SHP77 treated with DMSO at 0.1 percent for 48 hours (cell line): ENCODE measurements around the gene NDRG4.

ENCODE experiments used
- DNase-seq: peaks from one replicate; lab custom pipeline; 2025; lab: John Stamatoyannopoulos, UW

The NDRG4 gene

DNA sequence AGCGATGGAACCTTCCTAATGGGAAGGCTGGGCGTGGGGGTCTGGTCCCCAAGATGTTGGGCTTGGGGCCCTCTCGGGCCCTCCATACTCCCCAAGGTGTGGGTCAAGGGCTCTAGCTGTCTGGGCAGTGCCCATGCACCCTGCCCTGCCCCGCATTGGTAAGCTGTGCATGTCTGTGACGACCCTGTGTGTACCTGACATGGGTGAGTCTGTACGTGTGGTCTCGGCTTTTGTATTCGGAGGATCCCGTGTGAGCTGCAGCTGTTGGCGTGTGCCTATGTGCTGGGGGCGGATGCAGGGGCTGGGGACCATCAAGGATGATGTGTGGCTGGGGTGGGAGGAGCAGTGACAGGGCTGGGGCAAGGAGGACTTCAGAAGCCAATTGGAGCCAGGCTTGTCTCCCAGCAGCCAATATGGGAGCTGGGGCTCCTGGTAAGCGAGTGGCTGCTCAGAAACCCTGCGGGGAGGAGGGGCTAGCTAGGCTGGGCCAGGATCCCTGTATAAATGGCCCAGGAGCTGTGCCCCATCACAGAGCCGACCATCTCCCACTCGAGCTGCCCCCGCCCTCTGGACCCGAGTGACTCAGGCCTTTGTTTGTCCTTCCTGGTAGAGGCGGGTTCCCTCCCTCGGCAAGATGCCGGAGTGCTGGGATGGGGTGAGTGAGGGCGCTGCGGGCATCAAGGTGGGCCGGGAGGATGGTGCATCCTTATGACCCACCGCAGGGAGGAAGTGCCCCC, at the start of gene NDRG4:
Gene NDRG4 (plus strand): TSS at position 529 of the 737 bp plus-strand sequence. CDS start 106 bp downstream, at position 635.
- peak; percentile 91 for DNase-seq

DNA sequence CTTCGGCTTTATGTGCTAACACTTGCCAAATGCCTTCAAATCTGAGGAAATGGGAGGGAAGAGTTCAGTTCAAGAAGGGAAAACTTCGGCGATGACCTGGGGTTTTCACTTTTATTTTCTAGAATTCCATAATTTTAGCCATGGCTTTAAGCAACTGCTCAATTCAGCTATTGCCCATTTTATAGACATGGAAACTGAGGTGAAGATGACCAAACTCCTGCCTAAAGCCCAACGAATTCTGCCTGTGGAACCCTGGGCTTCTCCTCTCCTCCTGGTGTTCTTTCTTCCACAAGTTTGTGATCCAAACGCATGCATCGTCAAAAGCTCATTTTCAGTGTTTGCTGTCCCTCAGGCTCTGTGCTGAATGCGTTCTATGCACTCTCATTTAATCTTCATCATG, 49.4 kb upstream of the NDRG4 start:
- no peak for DNase-seq

- DNase-seq: no peak
Observed at GRCh38 chr16:58451265-58451689, 48.7 kb upstream of the NDRG4 start.

DNA sequence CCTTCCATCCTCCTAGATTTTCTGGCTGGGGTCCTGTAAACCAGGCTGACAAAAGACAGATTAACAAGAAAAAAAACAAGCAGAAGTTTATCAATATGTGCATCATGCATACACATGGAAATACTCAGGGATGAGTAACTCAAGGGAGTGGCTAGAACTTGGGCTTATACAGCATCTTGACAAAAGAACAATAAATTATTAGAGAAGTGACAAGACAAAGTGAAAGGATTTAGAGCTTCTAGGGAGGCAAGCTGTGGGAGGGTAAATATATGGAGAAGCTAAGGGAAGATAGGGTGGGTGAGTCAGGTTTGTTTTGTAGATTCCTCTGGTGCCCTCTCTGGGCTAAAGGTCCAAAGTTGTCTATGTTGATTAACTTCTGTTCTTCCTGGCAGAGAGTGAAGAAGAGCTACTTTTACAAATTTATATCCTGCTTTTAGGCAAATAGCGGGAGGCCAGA, 48.0 kb upstream of the NDRG4 start:
- DNase-seq: no peak

- DNase-seq: no peak
Observed at GRCh38 chr16:58452640-58453039, 47.3 kb upstream of the NDRG4 start.

GRCh38 chr16:58454178-58454577, 45.8 kb upstream of the NDRG4 start:
- no peak for DNase-seq

GRCh38 chr16:58454856-58455255, 45.1 kb upstream of the NDRG4 start:
- DNase-seq: no peak

- no peak for DNase-seq
Observed at GRCh38 chr16:58455750-58456149, 44.2 kb upstream of the NDRG4 start.

GRCh38 chr16:58456193-58456592, 43.8 kb upstream of the NDRG4 start:
- DNase-seq: no peak

- no peak for DNase-seq
Observed at GRCh38 chr16:58458606-58459343, 41.2 kb upstream of the NDRG4 start.

DNA sequence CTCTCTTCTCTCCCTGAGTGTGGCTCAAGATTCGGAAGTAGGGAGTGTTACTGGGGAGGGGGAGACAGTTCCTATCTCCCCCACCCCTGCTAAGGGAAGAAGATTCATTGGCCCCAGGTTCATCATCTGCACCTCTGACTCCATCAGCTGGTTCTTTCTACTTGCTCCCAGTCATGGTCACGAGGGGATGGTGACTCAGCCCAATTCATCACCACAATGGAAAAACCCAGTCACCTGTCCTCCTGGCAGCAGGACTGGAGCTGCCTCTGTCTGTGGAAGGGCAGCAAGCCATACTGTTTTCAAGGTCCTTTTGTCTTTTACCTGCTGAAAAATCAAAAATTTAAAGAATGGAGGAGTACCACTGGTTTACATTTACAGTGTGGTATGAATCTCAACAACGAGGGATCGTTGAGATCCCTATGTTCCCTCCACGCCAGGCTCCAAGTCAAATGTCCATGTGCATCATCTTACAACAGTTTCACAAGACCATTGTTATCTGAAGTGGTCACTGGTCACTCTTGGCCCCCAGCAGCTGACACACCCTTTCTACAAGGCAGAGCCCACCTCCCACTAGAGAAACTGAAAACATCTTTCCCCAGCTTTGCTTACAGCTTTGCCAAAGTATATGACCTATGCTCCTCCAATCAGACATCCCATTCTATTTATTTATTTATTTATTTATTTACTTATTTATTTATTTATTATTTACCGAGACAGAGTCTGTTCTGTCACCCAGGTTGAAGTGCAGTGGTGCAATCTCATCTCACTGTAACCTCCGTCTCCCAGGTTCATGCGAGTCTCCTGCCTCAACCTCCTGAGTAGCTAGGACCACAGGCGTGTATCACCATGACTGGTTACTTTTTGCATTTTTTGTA, 40.4 kb upstream of the NDRG4 start:
- DNase-seq: no peak

DNA sequence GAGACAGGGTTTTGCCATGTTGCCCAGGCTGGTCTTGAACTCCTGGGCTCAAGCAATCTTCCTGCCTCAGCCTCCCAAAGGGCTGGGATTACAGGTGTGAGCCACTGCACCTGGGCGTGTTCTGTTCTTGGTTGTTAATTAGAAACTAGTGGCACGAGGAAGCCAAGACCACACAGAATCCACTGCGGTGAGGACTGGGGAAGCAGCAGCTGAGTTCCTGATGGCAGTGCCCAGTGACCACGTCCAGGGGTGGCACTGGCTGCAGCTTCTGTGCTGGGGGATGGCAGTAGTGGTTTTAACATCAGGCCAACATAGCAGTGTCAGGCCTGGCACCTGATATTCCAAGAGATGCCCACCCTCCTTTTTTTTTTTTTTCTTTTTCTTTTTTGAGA, 39.7 kb upstream of the NDRG4 start:
- DNase-seq: no peak

- no peak for DNase-seq
Observed at GRCh38 chr16:58461056-58461455, 38.9 kb upstream of the NDRG4 start.

DNA sequence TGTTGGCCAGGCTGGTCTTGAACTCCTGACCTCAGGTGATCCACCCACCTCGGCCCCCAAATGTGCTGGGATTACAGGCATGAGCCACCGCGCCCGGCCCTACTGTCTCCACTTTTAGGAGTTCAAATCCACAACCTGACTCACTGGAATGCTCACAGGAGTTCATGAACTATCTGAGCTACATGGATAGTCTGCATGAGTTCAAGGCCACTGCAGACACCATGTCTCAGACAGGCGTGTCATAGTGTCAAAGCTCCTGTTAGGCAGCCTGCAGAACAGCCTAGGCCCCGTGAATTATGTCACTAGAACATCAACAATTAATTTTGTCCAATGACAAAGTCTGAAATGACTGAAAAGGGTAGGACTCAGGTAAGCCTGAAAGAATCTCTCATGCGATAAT, 38.3 kb upstream of the NDRG4 start:
- DNase-seq: no peak

DNA sequence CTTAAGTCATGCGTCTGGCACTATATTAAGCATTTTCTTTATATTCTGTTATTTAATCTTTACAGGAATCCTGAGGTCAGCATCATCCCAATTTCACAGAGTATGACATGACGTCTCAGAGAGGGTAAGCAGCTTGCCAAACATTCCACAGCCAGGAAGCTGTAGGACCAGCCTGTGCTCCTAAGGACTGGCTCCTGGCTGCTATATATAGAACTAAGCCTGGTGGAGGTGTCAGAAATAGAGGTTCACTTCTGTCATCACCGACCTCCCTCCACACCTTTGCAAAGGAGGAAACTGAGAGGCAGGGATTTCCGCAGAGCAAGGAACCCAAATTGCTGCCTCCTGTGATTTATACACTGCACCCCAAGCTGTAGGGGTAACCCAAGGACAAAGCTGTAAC, 37.9 kb upstream of the NDRG4 start:
- no peak for DNase-seq

- DNase-seq: no peak
Observed at GRCh38 chr16:58462499-58462996, 37.4 kb upstream of the NDRG4 start.

DNA sequence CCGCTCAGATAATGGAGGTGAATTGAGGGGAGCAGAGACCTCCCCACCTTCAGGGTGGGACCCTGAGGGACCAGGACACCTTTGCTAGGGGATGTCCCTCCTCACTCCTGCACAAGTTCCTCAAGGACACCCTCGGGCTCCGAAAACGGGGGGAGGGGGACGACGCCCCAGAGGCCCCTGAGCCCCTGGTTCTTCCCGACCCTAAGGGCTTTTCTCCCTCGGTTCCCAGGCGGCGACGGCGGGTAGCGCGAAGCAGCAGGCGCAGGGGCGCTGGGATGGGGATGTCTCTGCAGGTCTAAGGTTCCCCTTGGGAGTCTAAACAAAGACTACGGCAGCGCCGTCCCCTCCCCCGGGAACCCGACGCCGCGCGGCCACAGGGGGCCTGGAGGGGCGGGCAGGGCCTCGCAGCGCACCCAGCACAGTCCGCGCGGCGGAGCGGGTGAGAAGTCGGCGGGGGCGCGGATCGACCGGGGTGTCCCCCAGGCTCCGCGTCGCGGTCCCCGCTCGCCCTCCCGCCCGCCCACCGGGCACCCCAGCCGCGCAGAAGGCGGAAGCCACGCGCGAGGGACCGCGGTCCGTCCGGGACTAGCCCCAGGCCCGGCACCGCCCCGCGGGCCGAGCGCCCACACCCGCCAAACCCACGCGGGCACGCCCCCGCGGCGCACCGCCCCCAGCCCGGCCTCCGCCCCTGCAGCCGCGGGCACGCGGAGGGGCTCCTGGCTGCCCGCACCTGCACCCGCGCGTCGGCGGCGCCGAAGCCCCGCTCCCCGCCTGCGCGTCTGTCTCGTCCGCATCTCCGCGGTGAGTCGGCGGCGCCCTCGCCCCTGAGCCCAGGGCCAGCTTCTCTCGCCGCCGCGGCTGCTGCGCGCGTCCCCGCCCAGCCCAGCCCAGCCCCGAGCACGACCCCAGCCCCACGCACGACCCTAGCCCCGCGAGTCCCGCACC, 36.7 kb upstream of the NDRG4 start:
- DNase-seq: no peak

DNA sequence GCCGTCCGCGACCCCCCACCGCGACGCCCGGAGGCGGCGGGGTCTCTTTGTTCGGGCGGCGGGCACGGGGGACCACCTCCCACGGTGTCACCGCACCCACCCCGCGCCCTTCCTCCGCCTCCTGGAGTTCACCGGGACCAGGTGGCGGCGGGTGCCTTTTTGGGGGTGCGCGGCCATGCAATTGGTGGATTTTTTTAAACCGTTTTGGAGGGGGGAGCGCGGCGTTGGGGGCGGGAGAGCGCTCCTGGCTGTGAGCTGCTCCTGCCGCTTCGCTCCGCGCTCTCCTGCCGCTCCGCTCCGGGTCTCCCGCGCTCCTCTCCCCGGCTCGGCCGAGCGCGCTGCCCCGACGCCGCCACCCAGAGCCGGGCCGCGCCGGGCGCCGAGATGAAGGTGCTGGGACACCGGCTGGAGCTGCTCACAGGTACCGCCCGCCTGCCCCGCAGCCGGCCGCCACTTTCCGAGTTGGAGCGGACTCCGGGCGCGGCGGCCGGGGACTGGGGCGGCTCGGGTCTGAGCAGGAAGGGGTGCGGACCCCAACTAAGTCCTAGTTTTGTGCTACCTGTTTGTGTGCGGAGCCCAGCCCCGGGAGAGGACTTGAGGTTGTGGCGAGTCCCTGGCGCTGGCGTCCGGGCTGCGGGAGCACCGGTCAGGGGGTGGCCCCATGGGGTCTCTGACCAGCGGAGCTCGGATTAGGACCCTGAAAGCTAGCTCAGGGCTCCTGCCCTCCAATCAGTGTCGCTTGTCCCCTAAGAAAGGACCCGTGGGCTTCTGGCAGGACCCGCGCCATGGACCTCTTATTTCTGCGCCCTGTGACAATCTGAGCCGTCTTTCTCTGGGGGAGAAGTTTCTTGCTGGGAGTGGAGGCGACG, 35.7 kb upstream of the NDRG4 start:
- DNase-seq: no peak

- DNase-seq: no peak
Observed at GRCh38 chr16:58464916-58465731, 34.8 kb upstream of the NDRG4 start.
